ENCODE data around the gene RGPD3.
"Not testable (repeated sequence)": the region's sequence is repeated elsewhere in the genome, so short reads cannot be mapped to it uniquely, and the experiment has no call there.

The RGPD3 gene

DNA sequence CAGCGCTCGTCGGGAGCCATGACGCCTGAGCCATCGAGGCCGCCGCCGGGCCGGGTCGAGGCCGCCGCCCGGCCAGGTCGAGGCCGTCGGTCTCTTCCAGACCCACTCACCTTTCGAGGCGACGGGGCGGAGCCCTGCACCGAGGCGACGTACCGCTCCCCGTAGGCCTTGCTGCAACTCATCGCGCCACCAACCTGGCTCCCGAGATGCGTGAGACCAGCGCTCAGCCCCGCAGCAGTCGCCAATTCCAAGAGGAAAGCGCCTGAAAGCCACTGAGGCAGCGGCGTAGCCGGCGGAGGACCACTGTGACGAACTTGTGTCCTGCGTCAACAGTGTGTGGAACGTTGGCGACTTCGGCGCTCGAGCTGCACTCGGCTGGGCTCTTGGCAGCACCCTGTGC lies at the start of gene RGPD3:
Gene RGPD3, minus strand, starts transcription at position 307 of the 400 bp plus-strand sequence. Its CDS starts 125 bp downstream, at position 182.
- not testable (repeated sequence) for DNase-seq

DNA sequence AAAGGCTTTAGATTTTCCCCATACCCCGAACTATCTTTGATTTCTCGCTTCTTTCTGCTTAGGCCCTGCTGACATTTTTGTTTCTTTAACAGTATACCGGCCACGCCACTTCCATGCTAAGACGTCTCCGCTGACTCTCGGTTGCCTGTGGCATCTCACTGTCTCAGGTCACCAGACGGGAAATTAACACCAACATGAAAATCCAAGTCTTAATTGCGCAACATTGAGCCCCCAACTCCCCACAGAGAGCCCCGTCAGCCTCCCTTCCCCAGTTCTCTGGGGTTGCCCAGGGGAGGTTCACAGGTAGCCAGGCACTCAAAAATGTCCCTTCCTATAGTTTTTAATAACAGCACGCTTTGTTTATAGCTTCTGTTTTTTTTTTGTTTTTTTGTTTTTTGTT lies 49.1 kb upstream of the RGPD3 start:
- no peak for DNase-seq

DNA sequence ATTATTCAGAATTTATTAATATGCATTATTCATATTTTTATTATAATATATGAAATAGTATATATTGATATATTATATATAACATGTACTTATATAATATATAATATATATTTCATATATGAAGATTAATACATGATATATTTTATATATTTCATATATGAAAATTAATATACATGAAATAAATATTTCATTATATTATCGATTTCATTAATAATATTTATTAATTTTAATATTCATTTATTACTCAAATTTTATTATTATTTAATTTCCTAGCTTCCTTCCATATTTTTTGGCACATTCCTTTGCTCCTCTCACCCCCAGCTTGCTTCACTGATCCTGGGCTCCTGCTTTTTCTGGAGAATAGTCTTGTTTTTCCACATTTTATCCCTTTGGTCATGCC lies 48.7 kb upstream of the RGPD3 start:
- no peak for DNase-seq

DNA sequence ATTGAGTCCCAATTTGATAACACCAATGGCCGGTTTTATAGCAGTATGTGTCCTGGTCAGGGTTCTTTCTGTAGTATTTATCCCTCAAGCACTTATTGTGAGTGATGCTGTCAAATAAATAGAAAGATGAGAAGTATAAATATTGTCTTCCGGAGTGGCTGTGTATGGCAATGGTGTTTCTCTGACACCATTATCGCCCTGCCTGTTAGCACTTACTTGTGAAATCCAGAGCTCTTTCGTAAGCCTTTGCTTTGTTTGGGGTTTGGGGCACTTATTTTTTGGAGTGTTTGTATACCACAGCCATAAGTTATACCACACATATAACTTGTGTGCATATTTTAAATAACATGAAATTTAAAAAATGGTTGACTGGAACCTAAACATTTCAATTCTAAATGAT lies 48.2 kb upstream of the RGPD3 start:
- no peak for DNase-seq

DNA sequence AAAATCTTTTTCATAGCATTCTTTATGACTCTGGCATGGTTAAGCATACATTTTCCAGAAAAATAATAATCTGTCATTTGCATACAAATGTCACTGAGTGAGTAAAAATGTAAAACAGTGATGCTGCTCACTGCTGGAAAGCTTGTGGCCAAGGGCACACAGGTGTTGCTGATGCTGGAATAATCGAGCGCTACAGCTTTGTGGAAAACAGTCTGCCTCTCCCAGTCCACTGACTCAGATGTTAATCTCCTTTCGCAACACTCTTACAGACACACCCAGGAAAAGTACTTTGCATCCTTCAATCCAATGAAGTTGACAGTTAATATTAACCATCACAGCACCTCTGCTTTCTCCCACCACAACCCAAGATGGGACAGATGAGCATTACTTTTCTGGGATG lies 46.6 kb upstream of the RGPD3 start:
- not testable (repeated sequence) for DNase-seq

DNA sequence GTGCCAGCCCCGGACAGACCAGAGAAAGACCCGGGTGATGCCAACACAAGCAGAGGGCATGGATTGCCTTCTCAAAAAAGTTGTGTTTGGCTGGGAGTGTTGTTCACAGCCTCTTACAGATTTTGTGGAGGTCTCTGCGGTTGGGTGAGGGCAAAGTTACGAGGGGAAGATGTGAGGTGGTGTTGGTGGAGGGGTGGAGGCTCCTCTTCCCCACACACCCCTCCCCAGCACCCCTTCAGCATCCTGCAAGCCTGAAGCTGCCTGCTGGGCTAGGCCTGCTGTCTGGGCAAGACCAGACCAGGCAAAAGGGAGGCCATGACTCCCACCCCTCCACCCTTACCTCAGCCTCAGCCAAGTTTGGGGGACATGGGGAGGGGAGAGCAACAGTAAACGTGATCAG lies 45.2 kb upstream of the RGPD3 start:
- DNase-seq, result not testable (repeated sequence)

DNA sequence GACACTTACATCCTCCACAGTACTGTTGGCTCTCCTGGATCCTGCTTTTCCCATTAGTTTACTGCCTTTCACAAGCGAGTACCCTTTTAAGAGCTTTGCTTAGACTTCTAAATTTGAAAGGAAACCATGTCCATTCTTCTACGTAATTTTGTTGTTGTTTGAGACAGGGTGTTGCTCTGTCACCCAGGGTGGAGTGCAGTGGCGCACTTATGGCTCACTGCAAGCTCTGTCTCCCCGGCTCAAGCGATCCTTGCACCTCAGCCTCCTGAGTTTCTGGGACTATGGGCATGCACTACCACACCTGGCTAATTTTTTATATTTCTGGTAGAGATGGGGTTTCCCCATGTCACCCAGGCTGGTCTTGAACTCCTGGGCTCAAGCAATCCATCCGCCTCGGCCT lies 43.7 kb upstream of the RGPD3 start:
- not testable (repeated sequence) for DNase-seq

DNA sequence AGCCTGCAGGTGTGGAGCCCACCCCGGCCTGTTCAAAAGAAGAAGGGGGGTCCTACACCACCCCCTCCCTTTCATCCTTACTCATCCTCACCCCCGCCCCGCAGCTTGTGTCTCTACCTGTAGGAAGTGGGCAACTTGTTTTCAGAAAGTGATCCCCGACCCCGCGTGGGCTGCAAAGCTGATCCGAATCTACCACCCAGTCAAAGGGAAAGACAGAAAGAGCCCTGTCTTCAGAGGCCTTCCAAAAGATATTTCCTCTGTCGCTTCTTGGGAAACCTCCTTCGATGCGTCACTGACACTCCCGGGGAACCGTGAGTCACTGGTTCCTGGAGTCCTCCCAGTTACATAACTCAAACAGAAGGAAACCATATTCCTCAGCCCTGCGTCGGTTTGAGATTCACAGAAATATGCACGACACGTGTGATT lies 43.3 kb upstream of the RGPD3 start:
- DNase-seq, result not testable (repeated sequence)

DNA sequence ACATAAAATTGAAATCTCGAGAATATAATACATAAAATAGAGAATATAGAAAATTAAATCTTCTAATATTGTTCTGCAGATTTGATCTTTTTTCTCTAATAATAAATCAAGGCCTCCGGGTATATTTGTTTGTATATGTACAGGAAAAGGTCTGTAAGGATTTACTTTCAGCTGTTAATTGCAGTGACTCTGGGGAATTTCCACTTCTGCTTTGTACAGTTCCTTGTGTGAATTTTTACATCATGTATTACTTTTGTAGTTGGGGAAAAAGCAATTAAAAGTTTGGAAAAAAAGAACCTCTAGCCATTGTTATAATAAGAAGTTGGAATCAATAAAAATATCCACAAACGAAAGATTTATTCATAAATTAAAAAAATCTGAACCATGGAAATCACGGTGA lies 42.6 kb upstream of the RGPD3 start:
- DNase-seq, result not testable (repeated sequence)

DNA sequence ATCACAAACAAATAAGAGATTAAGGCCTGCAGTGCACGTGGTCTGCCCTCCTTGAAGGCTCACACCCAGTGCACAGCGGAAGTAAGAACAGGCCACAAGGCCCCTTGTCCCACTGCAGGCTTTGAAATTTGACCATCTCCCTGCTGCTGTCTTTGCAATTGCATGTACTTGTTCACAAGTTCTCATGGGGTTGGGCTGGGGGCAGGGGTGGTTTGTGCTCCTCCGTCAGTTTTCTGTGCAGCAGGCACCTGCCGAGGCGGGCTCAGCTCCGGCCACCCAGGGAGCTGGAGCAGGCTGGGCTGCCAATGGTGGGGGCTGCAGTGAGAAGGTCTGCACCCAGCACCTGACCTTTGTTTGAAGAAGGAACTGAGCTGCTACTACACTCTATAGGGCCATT lies 41.2 kb upstream of the RGPD3 start:
- DNase-seq, result not testable (repeated sequence)

DNA sequence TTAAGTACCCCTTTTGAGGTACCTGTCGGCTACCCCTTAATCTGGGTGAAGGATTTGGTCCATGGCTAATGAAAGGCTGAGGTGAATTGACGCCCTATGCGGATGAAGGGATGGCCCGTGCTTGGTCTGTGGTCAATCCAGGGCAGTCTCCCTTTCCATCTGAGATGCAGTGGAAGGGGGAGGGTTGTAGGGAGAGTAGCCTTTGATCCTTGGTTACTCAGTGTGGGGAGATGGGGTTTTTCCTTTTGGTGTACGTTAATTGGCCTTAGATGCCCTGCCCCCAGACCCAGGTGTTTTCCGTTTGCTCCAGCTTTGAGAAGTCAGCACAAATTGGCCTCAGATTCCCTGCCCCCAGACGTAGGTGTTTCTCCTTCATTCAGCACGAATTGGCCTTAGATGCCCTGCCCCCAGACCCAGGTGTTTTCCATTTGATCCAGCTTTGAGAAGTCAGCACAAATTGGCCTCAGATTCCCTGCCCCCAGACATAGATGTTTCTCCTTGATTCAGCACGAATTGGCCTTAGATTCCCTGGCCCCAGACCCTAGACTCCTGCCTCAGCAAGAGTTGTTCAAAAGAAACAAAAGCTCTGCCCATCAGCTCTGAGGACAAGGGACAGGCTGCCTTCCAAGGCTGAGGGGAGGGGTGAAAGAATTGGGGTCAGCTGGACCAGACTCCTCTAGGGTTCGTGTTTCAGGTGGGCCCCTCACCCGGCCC lies 40.6 kb upstream of the RGPD3 start:
- not testable (repeated sequence) for DNase-seq

DNA sequence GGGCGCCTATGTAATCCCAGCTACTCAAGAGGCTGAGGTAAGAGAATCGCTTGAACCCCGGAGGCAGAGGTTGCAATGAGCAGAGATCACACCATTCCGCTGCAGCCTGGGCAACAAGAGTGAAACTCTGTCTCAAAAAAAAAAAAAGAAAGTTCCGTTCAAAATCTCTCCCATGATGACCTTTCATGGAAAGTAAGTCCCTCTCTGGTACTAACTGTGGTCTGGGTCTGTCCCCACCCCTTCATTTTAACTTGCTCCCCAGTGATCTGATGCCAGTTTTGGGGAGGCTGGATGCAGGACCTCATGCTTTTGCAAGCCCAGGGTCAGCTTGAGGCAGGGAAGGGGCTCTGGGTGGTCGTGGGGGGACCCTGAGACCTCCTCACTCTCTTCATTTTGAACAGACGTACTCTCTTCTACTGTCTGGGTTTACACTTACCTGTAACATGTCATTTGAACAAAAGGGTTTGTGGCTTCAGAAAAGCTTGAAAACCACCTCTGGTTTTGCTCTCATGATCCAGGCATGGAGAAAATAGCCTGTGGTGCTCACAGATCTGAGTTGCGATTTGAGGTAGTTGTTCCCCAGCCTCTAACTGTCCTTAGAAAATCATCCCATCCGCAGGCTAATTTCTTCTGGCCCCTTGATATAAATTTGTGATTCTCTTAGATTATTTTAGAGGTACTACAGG lies 37.9 kb upstream of the RGPD3 start:
- not testable (repeated sequence) for DNase-seq

DNA sequence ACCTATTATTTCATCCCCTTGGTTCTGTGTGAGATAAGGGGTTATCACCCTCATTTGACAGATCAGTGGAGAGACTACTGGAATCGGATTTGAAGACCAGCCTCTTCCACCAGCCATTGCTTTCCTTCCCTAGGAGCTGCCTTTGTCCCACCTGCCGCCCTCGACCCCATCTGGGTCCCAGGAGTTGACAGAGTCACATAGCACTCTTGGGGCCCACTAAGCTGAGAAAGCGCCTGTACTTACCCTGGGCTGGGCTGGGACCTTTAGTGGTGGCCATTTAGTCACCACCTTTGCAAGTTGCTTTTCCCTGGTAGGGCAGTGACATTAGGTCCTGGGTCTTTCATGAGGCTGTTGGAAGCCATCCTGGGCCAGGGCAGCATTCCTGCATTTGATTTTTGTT lies 36.6 kb upstream of the RGPD3 start:
- DNase-seq, result not testable (repeated sequence)

DNA sequence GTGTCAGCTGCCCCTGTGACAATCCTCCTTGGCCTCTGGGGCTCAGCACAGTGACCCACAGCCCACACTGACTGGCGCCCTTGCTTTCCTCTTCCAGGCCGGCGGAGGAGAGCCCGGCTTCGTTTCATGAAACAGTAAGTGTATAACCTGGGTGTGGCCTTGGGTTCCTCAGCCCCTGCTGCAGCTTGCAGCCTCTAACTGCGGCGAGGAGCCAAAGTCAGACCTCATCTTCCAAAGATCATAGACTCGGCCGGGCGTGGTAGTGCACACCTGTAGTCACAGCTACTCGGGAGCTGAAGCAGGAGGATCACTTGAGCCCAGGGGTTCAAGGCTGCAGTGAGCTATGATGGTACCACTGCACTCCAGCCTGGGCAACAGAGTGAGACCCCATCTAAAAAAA lies 36.0 kb upstream of the RGPD3 start:
- not testable (repeated sequence) for DNase-seq

DNA sequence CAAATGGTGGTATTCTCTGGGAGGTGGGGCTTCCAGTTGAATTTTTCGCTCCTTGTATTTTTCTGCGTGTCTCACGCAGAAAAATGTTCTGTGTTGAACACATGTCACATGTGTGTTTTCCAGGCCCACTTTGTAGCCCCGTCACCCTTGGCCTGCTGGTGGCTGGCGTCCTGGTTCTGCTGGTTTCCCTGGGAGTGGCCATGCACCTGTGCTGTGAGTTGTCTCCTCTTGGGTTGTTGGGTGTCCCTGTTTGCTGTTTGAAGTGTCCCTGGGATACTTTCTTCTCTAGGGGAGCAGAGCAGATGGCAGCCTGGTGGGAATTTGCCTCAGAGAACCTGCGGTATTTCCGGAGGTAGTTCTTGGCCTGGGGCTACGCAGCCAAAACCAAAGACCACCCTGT lies 34.1 kb upstream of the RGPD3 start:
- not testable (repeated sequence) for DNase-seq

DNA sequence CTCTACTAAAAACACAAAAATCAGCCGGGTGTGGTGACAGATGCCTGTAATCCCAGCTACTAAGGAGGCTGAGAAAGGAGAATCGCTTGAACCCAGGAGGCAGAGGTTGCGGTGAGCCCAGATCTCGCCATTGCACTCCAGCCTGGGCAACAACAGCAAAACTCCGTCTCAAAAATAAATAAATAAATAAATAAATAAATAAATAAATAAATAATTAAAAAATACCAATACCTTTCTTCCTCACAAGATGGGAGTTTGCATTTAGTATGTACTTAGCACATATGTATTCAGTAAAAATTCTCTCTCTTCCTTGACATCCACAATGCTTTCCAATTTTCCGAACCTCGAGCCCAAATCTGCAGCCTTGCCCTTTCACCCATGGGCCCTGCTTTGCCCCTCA lies 32.1 kb upstream of the RGPD3 start:
- not testable (repeated sequence) for DNase-seq

DNA sequence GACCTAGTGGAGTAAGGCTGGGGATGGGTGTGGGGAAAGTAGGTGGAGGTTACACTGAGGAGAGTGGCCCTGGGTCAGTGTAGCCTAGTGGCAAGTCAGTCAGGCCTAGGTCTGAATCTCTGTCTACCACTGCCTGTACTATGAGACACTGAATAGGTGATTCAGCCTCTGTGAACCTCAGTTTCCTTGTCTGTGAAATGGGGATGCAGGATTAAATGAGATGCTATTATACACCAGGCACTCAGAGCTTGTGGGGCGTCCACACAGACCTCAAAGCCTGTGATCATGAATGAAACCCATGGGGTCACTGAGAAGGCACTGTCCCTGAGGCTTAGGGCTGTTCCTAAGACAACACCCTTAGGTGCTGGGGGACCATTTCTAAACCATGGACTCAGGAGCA lies 30.3 kb upstream of the RGPD3 start:
- DNase-seq, result not testable (repeated sequence)

DNA sequence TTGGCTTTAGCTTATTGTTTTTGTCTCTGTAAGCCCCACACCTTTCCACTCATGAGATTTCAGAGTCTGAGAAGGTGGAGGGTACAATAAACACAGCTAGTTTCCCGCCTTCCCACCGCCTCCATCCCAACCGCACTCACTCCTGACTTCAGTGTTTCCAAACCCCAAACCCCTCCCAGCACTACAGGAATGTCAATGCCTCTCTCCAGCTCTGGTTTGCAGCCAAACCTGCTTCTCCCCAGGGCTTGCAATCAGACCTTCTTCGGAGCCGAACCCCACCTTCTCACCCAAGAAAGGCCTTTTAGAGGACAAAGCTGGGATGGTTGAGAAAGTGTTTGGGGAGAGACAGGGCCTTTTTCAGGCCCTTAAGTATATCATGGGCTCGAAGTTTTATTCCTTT lies 24.7 kb upstream of the RGPD3 start:
- DNase-seq, result not testable (repeated sequence)

DNA sequence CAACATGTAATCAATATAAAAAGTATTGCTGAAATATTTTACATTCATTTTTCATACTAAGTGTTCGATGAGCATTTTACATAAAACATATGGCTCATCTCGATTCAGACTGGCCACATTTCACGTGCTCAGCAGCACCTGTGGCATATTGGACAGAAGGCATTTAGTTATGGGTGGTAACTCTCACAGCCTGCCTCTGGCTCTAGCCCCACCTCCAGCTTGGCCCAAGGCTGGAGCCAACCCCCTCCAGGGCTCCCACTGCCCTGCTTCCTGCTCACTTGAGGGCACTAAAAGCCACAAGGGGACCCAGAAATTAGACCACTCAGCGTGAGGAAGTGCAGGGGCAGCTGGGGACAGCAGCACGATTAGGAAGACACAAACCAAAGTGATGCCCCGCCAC lies 24.2 kb upstream of the RGPD3 start:
- DNase-seq, result not testable (repeated sequence)

DNA sequence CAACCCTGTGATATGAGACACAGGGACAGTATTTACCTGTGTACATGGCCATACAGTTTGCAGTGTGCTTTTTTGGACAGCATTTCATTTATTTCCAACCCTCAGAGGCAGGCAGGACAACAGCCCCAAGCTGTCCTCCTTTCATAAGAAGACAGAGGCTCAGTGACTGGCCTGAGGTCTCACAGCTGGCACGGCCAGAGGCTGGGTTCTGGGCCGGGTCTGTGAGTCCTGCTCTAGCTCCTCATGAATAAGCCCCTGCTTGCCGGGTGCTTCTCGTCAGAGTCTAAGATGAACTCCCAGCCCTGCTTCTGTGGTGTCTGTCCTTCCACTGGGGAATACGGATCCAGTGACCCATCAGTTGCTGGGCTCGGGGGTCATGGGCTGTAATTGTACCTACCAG lies 21.5 kb upstream of the RGPD3 start:
- DNase-seq, result not testable (repeated sequence)

DNA sequence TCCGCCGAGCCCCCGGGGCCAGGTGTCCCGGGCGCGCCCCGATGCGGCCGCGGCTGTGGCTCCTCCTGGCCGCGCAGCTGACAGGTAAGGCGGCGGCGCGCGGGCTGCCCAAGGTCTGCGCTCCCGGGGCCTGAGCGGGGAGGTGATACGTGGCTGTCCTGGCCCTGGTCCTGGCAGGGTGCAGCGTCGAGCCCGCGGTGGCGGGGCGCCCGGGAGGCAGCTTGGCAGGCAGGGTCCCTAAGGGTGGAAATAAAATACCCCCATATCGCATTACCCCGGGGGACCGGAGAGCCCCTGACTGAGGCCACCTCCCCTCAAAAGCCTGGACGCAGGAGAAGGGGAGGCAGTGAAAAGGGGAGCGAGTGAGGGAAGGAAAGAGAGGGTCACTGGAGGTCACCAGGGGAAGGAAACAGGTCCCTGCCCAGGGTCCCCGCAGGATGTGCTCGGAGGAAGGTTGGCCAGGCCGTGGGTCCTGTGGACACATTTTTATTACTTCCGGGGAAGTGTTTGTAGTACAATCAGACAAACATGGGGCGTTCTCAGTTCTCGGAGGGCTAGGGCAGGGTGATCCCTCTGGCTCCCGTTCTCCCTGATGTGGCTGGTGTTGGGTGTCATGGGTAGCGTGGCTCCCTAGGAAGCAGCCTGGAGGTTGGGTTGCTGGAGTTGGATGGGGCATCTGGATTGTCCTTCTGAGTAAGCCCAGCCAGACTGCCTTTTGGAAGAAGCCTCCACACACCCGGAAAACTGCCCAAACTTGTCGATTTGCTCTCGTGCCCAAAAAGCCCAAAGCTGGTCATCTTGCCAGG lies 19.4 kb upstream of the RGPD3 start:
- not testable (repeated sequence) for DNase-seq

DNA sequence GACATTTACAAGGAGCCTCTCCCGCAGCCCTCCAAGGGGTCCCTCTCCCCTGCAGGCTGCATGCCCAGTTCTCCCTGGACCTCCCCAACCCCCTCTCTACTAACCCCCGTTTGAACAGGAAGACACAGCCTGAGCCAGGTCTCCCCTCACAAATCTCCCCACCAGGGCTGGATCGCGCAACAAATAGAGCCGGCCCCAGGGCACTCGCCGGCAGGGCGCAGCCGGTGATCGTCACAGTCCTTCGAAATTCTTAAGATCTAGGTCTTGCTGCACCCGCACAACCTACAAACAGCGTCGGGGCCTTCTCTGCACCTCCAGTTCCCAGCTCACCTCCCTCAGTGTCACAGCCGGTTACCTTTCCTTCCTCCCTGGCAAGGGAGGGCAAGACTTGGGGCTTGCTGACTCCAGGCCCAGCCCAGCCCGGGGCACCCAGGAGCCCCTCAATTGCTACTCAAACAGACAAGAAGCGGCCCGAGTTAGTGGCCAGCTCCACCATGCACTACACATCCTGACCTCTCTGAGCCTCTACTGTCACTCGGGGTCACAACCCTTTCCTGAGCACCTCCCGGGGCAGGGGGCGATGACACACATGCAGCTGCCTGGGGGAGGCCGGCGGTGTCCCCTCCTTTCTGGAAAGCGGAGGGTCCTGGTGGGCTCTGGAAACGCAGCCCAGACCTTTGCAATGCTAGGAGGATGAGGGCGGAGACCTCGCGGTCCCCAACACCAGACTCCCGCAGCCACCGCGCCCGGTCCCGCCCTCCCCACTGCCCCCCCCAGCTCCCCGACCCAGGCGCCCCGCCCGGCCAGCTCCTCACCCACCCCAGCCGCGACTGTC lies 18.6 kb upstream of the RGPD3 start, which contains the start of gene CD8B2:
Gene CD8B2, plus strand, starts transcription at position 814 of the 835 bp plus-strand sequence. CDS start 63 bp downstream, outside the sequence.
- not testable (repeated sequence) for DNase-seq

Measured in NCI-H2227 treated with DMSO at 0.1 percent for 48 hours (cell line).